ENCODE results near the gene HABP2.

DNA sequence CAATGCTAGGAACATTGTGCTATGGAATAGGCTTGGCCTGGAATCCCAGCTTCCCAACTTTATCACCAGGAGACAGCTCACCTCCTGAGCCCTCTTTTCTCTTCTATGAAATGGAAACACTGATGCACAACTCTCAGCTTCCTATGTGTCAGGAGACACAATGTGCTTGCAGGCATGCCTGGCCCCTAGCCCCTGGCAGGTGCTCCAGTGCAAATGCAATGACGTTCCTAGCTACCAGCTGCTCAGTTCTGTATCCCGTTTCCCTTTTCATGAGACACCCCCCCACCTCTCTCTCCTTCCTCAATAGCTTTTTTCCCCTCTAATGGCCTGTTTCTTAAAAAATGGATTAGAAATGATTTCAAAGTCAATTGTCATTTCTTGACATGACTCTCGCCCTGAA is 30.7 kb downstream of the HABP2 start:
- TF ChIP-seq KDM1A (IDR thresholded peaks at IDR 0.05) (no peak), RAD51 (IDR thresholded peaks at IDR 0.05; ENCODE audit: borderline replicate concordance, low read depth) (no peak), YY1 (IDR thresholded peaks at IDR 0.05; ENCODE audit: borderline replicate concordance in 1 of 3, control insufficient read depth in 1 of 3, extremely low read depth in 1 of 3, insufficient read depth in 3 of 3, insufficient read length in 1 of 3, insufficient replicate concordance in 2 of 3, low read depth in 1 of 3, low read length in 2 of 3) (no peak)
- TF ChIP-seq, protein P1, sequence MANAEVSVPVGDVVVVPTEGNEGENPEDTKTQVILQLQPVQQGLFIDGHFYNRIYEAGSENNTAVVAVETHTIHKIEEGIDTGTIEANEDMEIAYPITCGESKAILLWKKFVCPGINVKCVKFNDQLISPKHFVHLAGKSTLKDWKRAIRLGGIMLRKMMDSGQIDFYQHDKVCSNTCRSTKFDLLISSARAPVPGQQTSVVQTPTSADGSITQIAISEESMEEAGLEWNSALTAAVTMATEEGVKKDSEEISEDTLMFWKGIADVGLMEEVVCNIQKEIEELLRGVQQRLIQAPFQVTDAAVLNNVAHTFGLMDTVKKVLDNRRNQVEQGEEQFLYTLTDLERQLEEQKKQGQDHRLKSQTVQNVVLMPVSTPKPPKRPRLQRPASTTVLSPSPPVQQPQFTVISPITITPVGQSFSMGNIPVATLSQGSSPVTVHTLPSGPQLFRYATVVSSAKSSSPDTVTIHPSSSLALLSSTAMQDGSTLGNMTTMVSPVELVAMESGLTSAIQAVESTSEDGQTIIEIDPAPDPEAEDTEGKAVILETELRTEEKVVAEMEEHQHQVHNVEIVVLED (CRISPR knock-in tag; IDR thresholded peaks at IDR 0.05), result no peak
- TF ChIP-seq, protein P2, sequence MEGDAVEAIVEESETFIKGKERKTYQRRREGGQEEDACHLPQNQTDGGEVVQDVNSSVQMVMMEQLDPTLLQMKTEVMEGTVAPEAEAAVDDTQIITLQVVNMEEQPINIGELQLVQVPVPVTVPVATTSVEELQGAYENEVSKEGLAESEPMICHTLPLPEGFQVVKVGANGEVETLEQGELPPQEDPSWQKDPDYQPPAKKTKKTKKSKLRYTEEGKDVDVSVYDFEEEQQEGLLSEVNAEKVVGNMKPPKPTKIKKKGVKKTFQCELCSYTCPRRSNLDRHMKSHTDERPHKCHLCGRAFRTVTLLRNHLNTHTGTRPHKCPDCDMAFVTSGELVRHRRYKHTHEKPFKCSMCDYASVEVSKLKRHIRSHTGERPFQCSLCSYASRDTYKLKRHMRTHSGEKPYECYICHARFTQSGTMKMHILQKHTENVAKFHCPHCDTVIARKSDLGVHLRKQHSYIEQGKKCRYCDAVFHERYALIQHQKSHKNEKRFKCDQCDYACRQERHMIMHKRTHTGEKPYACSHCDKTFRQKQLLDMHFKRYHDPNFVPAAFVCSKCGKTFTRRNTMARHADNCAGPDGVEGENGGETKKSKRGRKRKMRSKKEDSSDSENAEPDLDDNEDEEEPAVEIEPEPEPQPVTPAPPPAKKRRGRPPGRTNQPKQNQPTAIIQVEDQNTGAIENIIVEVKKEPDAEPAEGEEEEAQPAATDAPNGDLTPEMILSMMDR (IDR thresholded peaks at IDR 0.05 in 2 of 3, conservative IDR thresholded peaks at IDR 0.05 in 1 of 3; ENCODE audit: insufficient read depth in 2 of 3, low read depth in 1 of 3, low read length in 3 of 3), result no peak
